ENCODE results near the gene EVA1B. TPM values are rescaled to one million over a fixed set of nuclear protein-coding genes. Genes with fewer than 3 reads are reported as not detected.
A peak's percentile ranks its signal among the peaks of the same experiment; 100 is the strongest.

Gene EVA1B
- total RNA-seq, 1 experiment from 2014 or later, result 5.5 TPM

DNA sequence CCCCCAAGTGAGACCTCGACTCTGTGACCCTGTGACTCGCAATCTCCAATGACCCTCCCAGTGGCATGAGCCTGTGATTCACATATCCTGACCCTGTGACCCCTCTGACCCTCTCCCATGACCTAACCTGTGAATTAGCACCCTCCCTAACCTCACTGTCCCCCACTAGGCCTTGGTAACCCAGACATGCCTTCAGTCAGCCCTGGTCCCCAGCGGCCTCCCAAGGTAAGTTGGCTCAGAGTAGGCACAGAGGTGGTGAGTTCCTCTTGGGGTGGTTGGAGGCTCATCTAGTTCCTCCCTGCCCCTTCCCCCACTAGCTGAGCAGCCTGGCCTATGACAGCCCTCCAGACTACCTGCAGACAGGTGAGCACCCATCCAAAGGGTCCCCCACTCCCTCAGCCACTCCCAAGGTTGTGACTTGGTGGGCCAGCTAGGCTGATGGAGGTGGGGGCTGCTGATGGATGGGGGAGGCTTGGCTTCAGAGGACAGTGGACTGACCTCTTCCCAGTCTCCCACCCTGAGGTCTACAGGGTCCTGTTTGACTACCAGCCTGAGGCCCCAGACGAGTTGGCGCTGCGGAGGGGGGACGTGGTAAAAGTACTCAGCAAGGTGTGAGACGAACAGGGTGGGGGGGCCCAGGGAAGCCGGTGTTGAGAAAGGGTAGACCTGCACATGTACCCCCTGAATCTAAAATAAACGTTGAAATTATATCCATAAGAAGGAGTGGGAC is 15.7 kb downstream of the EVA1B start:
- Histone ChIP-seq H4K20me1 (ENCODE audit: control insufficient read depth, insufficient read depth, insufficient read length) (no peaks in the 10 kb centered on the region), H4K8ac (replicated peaks; ENCODE audit: insufficient read length, low read depth, low read length) (no peak overlapping the region), H3K79me1 (ENCODE audit: insufficient read depth, low read depth, low read length, poor library complexity, severe bottlenecking) (no peaks in the 10 kb centered on the region), H3K9me3 (ENCODE audit: control insufficient read depth, low read depth, low read length) (no peaks in the 10 kb centered on the region), H3K9ac (ENCODE audit: extremely low read depth, insufficient read length, low read length) (no peak overlapping the region), H3K4me1 (ENCODE audit: insufficient read depth, low read length) (peaks cover 3% of the 10 kb centered on the region; the same call in 1 of the 2 replicates), H4K91ac (ENCODE audit: insufficient read length, low read depth, low read length) (no peak overlapping the region), H3T11ph (ENCODE audit: low read length) (no peak overlapping the region), H3K14ac (ENCODE audit: insufficient read depth, low read length) (no peak overlapping the region; the same call in 1 of the 2 replicates), H2BK120ac (ENCODE audit: low read depth, low read length, poor library complexity, severe bottlenecking) (no peak overlapping the region), H2BK12ac (ENCODE audit: insufficient read length, low read depth, low read length) (no peak overlapping the region), H3K27me3 (ENCODE audit: insufficient read depth, low read length) (no peaks in the 10 kb centered on the region), H2AFZ (ENCODE audit: low read length) (no peak overlapping the region), H3K56ac (ENCODE audit: insufficient read length, low read depth, low read length) (no peak overlapping the region), H3K27ac (ENCODE audit: insufficient read length, low read depth, low read length) (no peak overlapping the region), H2BK5ac (ENCODE audit: insufficient read length, low read length) (no peak overlapping the region), H4K5ac (ENCODE audit: insufficient read length, low read depth, low read length) (no peak overlapping the region), H2BK20ac (ENCODE audit: low read depth, low read length, poor library complexity, severe bottlenecking) (no peak overlapping the region), H3K4ac (ENCODE audit: low read depth, low read length) (no peak overlapping the region), H3K23ac (ENCODE audit: insufficient read length, low read depth, low read length) (no peak overlapping the region), H3K4me2 (ENCODE audit: insufficient read depth, insufficient read length, low read length) (peak overlapping the region; percentile 90), H3K18ac (ENCODE audit: insufficient read length, low read depth, low read length) (no peak overlapping the region), H2AK5ac (ENCODE audit: insufficient read length, low read length) (no peak overlapping the region), H3K23me2 (ENCODE audit: insufficient read length, low read depth, low read length, poor library complexity, severe bottlenecking) (peaks cover 8% of the 10 kb centered on the region), H2BK15ac (ENCODE audit: low read depth, low read length) (no peak overlapping the region), H3K79me2 (ENCODE audit: insufficient read depth, low read length) (no peaks in the 10 kb centered on the region)
- Mint-ChIP-seq H3K4me3 (peak overlapping the region; percentile 91 to 92), H3K36me3 (ENCODE audit: insufficient read depth in 1 of 3, low read depth in 3 of 3) (peaks cover 15 to 55% (median 49%) of the 10 kb centered on the region in 3 experiments), H3K9me3 (no peaks in the 10 kb centered on the region), H3K27me3 (ENCODE audit: low read depth) (no peaks in the 10 kb centered on the region; the same call in 1 of the 2 replicates), H3K4me1 (peaks cover 16 to 19% of the 10 kb centered on the region in 2 experiments), H3K27ac (no peak overlapping the region)
- no peak for DNase-seq
- TF ChIP-seq, protein P1, sequence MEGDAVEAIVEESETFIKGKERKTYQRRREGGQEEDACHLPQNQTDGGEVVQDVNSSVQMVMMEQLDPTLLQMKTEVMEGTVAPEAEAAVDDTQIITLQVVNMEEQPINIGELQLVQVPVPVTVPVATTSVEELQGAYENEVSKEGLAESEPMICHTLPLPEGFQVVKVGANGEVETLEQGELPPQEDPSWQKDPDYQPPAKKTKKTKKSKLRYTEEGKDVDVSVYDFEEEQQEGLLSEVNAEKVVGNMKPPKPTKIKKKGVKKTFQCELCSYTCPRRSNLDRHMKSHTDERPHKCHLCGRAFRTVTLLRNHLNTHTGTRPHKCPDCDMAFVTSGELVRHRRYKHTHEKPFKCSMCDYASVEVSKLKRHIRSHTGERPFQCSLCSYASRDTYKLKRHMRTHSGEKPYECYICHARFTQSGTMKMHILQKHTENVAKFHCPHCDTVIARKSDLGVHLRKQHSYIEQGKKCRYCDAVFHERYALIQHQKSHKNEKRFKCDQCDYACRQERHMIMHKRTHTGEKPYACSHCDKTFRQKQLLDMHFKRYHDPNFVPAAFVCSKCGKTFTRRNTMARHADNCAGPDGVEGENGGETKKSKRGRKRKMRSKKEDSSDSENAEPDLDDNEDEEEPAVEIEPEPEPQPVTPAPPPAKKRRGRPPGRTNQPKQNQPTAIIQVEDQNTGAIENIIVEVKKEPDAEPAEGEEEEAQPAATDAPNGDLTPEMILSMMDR (conservative IDR thresholded peaks at IDR 0.05), result no peak
- WGBS (ENCODE audit: extremely low coverage, insufficient read length, low lambda C conversion rate), result no CpG with 5 or more reads among the region's 10 CpGs

Measured in H9 (cell line).